Cardiac septum (tissue), 1 donor: ENCODE measurements around the gene CCDC38. TPM values are rescaled to one million over a fixed set of nuclear protein-coding genes. Genes with fewer than 3 reads are reported as not detected.
"Not testable (repeated sequence)": the region's sequence is repeated elsewhere in the genome, so short reads cannot be mapped to it uniquely, and the experiment has no call there.

ENCODE experiments used
- DNase-seq: peaks from one replicate; pipeline ENCODE4 v3.0.0-alpha.2; 2020; ENCODE audit warnings: low spot score
- intact Hi-C: fragments of 100-400 bp; cut with DNase I; formaldehyde crosslinking; loops from one replicate; pipeline ENCODE4 v1.14.0; 2022
- total RNA-seq: library from RNA; stranded (reverse); fragmentation: NEBNext Ultra II Directional; extraction: Animal tissue kit (Norgen Biotek cat#: 25700); gene quantifications from one replicate; pipeline ENCODE4 v1.2.1, GENCODE V29; 2021
- donor health status: DM: no; HTN: no; CAD: no.

The CCDC38 gene
- total RNA-seq, 1 donor from 2014 or later, result not detected

GRCh38 chr12:95851606-95852005 lies 90.8 kb downstream of the CCDC38 start:
- no peak for DNase-seq
- intact Hi-C loops, result no loop called here

DNA sequence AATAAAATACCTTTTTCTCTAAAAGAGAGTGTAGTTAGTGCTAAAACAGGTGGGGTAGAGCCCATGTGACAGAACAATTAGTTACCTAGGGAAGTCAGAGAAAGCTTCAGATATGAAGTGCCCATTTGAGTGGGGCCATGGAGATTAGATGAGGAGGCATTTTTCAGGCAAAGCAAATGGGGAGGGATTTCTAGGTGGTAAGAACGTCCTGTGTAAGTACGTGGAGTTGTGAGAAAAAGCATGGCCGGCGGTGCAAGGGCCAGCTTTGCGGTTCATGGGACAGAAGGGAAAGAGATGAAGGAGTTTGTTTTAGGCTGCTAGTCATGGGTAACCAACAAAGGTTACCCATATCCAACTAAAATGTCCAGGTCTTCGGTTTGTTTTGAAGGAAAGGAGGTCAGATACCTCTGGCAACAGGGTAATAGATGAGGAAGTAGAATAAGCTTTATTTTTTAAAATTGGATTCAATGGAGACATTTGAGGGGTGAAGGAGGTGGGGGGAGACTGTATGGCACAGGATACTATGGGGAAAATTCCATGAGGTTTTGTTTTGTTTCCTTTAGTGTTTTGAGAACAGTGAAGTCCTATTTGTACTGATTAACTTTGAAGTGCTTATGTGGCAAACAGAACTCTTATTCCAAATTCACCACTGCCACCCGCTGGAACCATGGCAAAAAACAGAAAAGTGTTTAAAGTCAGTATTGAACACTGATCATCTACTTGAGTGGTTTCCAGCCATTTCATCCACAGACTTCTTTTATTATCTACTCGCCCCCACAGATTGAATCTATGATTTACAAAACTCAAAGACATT lies 93.6 kb downstream of the CCDC38 start:
- DNase-seq, result no peak
- intact Hi-C loops, result no loop called here

- DNase-seq, intact Hi-C loops: not testable (repeated sequence)
Measured at GRCh38 chr12:95842426-95842825, 100.0 kb downstream of the CCDC38 start.

- intact Hi-C loops, result no loop called here
- no peak for DNase-seq
Measured at GRCh38 chr12:95838125-95838524, 104.3 kb downstream of the CCDC38 start.

DNA sequence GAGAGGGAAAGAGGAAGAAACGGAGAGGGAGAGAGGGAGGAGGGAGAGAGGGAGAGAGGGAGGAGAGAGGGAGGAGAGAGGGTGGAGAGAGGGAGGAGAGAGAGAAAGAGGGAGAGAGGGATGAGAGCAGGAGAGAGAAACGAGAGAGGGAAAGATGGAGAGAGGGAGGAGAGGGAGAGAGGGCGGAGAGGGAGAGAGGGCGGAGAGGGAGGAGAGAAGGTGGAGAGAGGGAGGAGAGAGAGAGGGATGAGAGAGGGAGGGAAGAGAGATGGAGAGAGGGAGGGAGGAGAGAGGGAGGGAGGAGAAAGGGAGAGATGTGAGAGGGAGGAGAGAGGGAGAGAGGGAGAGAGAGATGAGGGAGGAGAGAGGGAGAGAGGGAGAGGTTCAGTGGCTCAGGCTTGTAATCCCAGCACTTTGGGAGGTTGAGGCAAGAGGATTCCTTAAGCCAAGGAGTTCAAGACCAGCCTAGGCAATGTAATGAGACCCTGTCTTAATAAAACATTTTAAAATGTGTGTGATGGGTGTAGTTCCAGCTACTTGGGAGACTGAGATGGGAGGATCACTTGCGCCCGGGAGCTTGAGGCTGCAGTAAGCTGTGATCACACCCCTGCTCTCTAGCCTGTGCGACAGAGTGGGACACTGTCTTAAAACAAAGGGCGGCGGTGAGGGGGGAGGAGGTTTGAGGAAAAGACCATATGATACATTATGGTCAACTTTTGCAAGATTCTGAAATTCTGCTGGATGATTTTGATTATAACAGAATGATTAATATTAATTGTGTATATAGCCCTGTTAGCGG lies 105.0 kb downstream of the CCDC38 start:
- intact Hi-C loops, result no loop called here
- no peak for DNase-seq

DNA sequence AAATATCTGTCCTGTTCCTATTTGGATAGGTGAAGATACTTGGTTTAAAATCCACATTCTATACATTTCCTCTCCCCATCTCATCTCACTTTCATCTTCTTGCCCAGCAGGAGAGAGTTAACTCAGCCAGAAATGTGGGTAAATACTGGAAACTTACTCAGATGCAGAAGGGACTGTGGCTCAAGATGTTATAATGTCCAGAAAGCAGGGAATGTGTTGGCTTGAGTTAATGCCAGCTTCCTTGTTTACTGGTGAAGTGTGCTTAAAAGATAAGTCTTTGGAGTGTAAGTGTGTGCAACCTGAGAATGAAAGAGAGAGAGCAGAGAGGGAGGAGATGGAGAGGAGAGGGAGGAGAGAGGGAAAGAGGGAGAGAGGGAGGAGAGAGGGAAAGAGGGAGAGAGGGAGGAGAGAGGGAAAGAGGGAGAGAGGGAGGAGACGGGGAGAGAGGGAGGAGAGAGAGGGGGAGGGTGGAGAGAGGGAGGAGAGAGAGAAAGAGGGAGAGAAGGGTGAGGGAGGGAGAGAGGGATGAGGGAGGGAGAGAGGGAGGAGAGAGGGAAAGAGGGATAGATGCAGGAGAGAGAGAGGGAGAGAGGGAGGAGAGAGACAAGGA lies 105.7 kb downstream of the CCDC38 start:
- DNase-seq, result no peak

DNA sequence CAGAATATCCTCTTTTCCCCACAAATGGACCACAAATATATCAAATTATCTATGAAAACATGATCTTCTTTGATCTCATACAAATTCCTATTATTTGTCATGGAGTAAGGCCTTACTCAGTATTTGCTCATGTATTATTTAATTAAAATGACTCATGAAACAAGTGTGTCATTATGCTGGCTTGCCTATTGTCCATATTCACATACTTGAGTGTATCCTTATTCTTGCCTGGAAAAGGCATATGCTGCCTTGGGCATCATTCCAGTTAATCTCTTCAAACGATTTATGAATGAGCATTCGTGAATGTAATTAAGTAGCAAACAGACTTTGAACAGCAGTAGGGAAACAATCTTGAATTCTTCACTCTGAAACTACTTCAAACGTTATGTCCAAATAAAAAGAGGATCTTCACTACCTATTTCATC lies 106.2 kb downstream of the CCDC38 start:
- DNase-seq, result no peak
- intact Hi-C loops, result no loop called here

More for the DNA sequence above, 105.7 kb downstream of the CCDC38 start:
- intact Hi-C loops, result no loop called here

DNA sequence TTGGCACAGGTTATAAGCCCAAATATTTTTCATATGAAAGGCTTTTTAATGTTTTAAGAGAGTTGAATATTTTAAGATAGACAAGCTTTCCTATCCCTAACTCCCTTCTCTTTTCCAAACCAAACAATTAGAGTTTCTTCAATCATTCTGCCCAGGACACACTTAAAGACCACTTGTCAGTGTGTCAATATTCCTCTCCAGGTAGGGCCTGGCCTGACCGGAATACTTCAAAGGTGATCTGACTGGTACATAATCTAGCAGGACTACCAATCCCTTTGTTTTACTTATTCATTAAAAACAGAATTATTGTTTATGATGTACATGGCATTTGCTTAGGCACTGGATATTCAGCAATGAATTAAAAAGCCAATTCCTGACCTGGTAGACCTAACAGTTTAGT lies 107.8 kb downstream of the CCDC38 start:
- DNase-seq, result no peak
- intact Hi-C loops, result no loop called here

DNA sequence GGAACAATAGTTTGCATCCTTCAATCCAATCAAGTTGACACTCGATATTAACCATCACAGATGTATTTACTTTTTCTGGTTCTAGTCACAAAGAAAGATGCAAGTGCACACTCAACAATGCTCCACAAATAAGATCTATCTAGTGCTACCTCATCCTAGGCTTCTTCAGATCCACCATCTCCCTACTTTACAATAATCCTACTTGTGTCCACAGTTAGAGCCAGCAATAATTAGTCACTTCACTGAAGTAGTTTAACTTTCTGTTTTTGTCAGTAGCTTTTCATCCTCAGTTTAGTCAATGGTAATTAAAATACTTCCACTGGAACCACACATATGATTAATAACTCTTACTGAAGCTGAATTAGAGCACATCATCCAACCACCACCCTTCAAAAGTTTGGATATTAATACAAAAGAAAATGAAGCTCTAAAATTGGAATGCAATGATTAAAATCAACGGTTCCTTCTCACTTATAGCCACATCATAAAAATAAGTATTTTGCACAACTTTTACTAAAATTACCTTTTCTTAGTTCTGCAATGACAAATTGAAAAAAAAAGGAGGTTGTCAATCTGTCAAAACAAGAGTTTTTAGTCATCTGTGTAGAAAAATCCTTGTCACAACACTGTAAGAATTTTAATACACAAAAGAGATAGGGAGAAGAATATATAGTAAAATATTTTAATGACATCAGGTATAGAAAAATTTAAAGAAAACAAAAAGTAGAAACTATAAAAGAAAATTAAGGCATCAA lies 111.9 kb downstream of the CCDC38 start:
- no peak for DNase-seq
- intact Hi-C loops, result no loop called here

GRCh38 chr12:95829395-95829794 lies 113.0 kb downstream of the CCDC38 start:
- DNase-seq, result no peak
- intact Hi-C loops, result loop anchor here (10.0 kb wide), 1 partner anchor 165 kb away; the partner anchor contains the start of gene HAL

GRCh38 chr12:95820096-95820703 lies 122.2 kb downstream of the CCDC38 start:
- intact Hi-C loops, result loop anchor here (10.0 kb wide), 1 partner anchor 175 kb away; the partner anchor contains the start of gene HAL

More at GRCh38 chr12:95820096-95820703, 122.2 kb downstream of the CCDC38 start:
- no peak for DNase-seq

Other genes starting within 250 kb of the CCDC38 start
- 77.8 TPM for gene NTN4, start 151.8 kb downstream of the CCDC38 start, total RNA-seq
- gene SNRPF, start 83.7 kb downstream of the CCDC38 start, total RNA-seq, result 10.1 TPM
- 0.38 TPM for gene AMDHD1, start 717 bp upstream of the CCDC38 start, total RNA-seq
- 0.22 TPM for gene HAL, start 53.7 kb upstream of the CCDC38 start, total RNA-seq
- gene LTA4H, start 93.0 kb upstream of the CCDC38 start, total RNA-seq, result 35.5 TPM